HEK293T (cell line): ENCODE results near the gene THRAP3.

ENCODE experiments used
- CTCF ChIA-PET: fragments of 350-600 bp; formaldehyde crosslinking; extraction: SDS; loops from one replicate; lab custom pipeline; 2021; ENCODE audit warnings: antibody characterized with exemption, inconsistent platforms; lab: Yijun Ruan, JAX
- POLR2A ChIA-PET: fragments of 350-600 bp; formaldehyde crosslinking; extraction: SDS; loops from one replicate; lab custom pipeline; 2020; ENCODE audit warnings: antibody characterized with exemption, inconsistent platforms; lab: Yijun Ruan, JAX
- DNase-seq: peaks from one replicate; pipeline ENCODE4 v3.0.0; 2012; ENCODE audit warnings: mixed read lengths; ENCODE audit errors: extremely low spot score
- ARNT ChIP-seq: fragments of 450-650 bp; IDR thresholded peaks from 2 replicates; pipeline ENCODE4 v1.6.1; 2017; ENCODE audit warnings: mild to moderate bottlenecking
- BHLHE40 ChIP-seq: fragments of 450-650 bp; IDR thresholded peaks from 2 replicates; pipeline ENCODE4 v1.6.1; 2016; ENCODE audit warnings: mild to moderate bottlenecking, moderate library complexity, borderline replicate concordance
- CTBP1 ChIP-seq: fragments of 450-650 bp; IDR thresholded peaks from 2 replicates; pipeline ENCODE4 v1.6.1; 2016; ENCODE audit warnings: borderline replicate concordance
- ELF4 ChIP-seq: fragments of 450-650 bp; IDR thresholded peaks from 2 replicates; pipeline ENCODE4 v1.6.1; 2017; ENCODE audit warnings: antibody characterized with exemption
- FOXA1 ChIP-seq: fragments of 450-650 bp; IDR thresholded peaks from 2 replicates; pipeline ENCODE4 v1.6.1; 2016; ENCODE audit warnings: mild to moderate bottlenecking
- FOXK2 ChIP-seq: fragments of 450-650 bp; IDR thresholded peaks from 2 replicates; pipeline ENCODE4 v1.6.1; 2016; ENCODE audit warnings: mild to moderate bottlenecking
- FOXM1 ChIP-seq: fragments of 450-650 bp; IDR thresholded peaks from 2 replicates; pipeline ENCODE4 v1.6.1; 2017; ENCODE audit warnings: mild to moderate bottlenecking, borderline replicate concordance
- HDGF ChIP-seq: fragments of 450-650 bp; IDR thresholded peaks from 2 replicates; pipeline ENCODE4 v1.6.1; 2017; ENCODE audit warnings: antibody characterized with exemption, borderline replicate concordance
- L3MBTL2 ChIP-seq: fragments of 450-650 bp; conservative IDR thresholded peaks from 2 replicates; pipeline ENCODE4 v1.6.1; 2016; ENCODE audit warnings: mild to moderate bottlenecking
- LEF1 ChIP-seq: fragments of 450-650 bp; IDR thresholded peaks from 2 replicates; pipeline ENCODE4 v1.6.1; 2017; ENCODE audit warnings: mild to moderate bottlenecking, borderline replicate concordance
- NFRKB ChIP-seq: fragments of 450-650 bp; IDR thresholded peaks from 2 replicates; pipeline ENCODE4 v1.6.1; 2016; ENCODE audit warnings: mild to moderate bottlenecking, moderate library complexity
- PKNOX1 ChIP-seq: fragments of 450-650 bp; IDR thresholded peaks from 2 replicates; pipeline ENCODE4 v1.6.1; 2016
- SP1 ChIP-seq: fragments of 450-650 bp; IDR thresholded peaks from 2 replicates; pipeline ENCODE4 v1.6.1; 2017
- SUZ12 ChIP-seq: fragments of 450-650 bp; IDR thresholded peaks from 2 replicates; pipeline ENCODE4 v1.6.1; 2016; ENCODE audit warnings: mild to moderate bottlenecking
- TARDBP ChIP-seq: fragments of 450-650 bp; IDR thresholded peaks from 2 replicates; pipeline ENCODE4 v1.6.1; 2016
- ZNF384 ChIP-seq: fragments of 450-650 bp; IDR thresholded peaks from 2 replicates; pipeline ENCODE4 v1.6.1; 2016

The THRAP3 gene

GRCh38 chr1:36231191-36231590 lies 6.9 kb downstream of the THRAP3 start:
- ChIA-PET CTCF (no interaction called here), POLR2A (no interaction called here)
- no peak for DNase-seq
- TF ChIP-seq PKNOX1 (no peak), FOXA1 (no peak), LEF1 (no peak), SUZ12 (no peak), FOXK2 (no peak), CTBP1 (no peak), ELF4 (no peak), L3MBTL2 (no peak), HDGF (no peak), TARDBP (no peak), BHLHE40 (no peak), ZNF384 (no peak), SP1 (no peak), FOXM1 (no peak), ARNT (no peak), NFRKB (no peak)

GRCh38 chr1:36232212-36233095 lies 8.2 kb downstream of the THRAP3 start:
- POLR2A ChIA-PET, result interaction anchor here (0.7 to 1.3 kb wide), 2 partner anchors 8 to 9 kb away, joined by 3 to 6 read pairs; partner anchors contain the start of gene THRAP3
- DNase-seq, result no peak
- TF ChIP-seq BHLHE40 (no peak), NFRKB (no peak), LEF1 (no peak), FOXA1 (no peak), TARDBP (no peak), FOXM1 (no peak), ARNT (no peak), SP1 (no peak), L3MBTL2 (no peak), SUZ12 (no peak)
- CTCF ChIA-PET, result no interaction called here

- CTCF ChIA-PET, result interaction anchor here (0.6 to 1.3 kb wide), 3 partner anchors 11 to 64 kb away, joined by 3 to 4 read pairs (median 4); partner anchors contain the start of gene THRAP3
These were observed 12.1 kb downstream of the THRAP3 start for GRCh38 chr1:36236302-36236701.

GRCh38 chr1:36238433-36238832 lies 14.2 kb downstream of the THRAP3 start:
- POLR2A ChIA-PET, result interaction anchor here (1.0 to 4.5 kb wide), 2 partner anchors 15 to 82 kb away, joined by 3 to 20 read pairs; partner anchors contain the start of gene THRAP3

More at GRCh38 chr1:36236302-36236701, 12.1 kb downstream of the THRAP3 start:
- POLR2A ChIA-PET, result interaction anchor here (0.7 to 4.5 kb wide), 2 partner anchors 11 to 12 kb away, joined by 3 to 20 read pairs; partner anchors contain the start of gene THRAP3
- no peak for DNase-seq
- no peak for TF ChIP-seq HDGF
- no peak for TF ChIP-seq FOXK2
- TF ChIP-seq SUZ12, result no peak
- TF ChIP-seq ARNT, result no peak
- no peak for TF ChIP-seq L3MBTL2
- no peak for TF ChIP-seq SP1
- TF ChIP-seq FOXM1, result no peak
- TF ChIP-seq ZNF384, result no peak
- no peak for TF ChIP-seq PKNOX1

GRCh38 chr1:36239941-36240637 lies 15.8 kb downstream of the THRAP3 start:
- DNase-seq, result no peak
- TF ChIP-seq LEF1 (no peak), SP1 (no peak), ZNF384 (no peak), ELF4 (no peak), ARNT (no peak), TARDBP (no peak), SUZ12 (no peak), FOXA1 (no peak), PKNOX1 (no peak), NFRKB (no peak), CTBP1 (no peak), BHLHE40 (no peak), FOXM1 (no peak), FOXK2 (no peak)
- ChIA-PET CTCF (interaction anchor here (0.7 kb wide), 1 partner anchor 13 kb away, joined by 3 read pairs; no protein-coding TSS in a partner anchor), POLR2A (interaction anchor here (0.7 to 1.7 kb wide), 2 partner anchors 14 to 91 kb away, joined by 3 to 5 read pairs; partner anchors contain the start of gene TRAPPC3)

More at GRCh38 chr1:36238433-36238832, 14.2 kb downstream of the THRAP3 start:
- CTCF ChIA-PET, result no interaction called here
- DNase-seq, result no peak
- TF ChIP-seq FOXK2 (no peak), ZNF384 (no peak), CTBP1 (no peak), FOXM1 (no peak), ARNT (no peak), HDGF (no peak), FOXA1 (no peak)
